A673 (cell line): ENCODE measurements around the gene MRPL40. TPM values are rescaled to one million over a fixed set of nuclear protein-coding genes. Genes with fewer than 3 reads are reported as not detected.

Source experiments
- BruUV-seq: library from RNA; stranded (reverse); fragments of 400-500 nt; replicated peaks from 2 replicates; lab custom pipeline; 2021; lab: Mats Ljungman, UMichigan
- CTCF ChIA-PET: fragments of 300-600 bp; sonication (Branson Sonifier 250); formaldehyde crosslinking; loops from one replicate; lab custom pipeline; 2022; ENCODE audit warnings: antibody characterized with exemption; lab: Charles Lee
- POLR2A ChIA-PET: fragments of 300-600 bp; sonication (Branson Sonifier 250); formaldehyde crosslinking; loops from one replicate; lab custom pipeline; 2022; ENCODE audit warnings: antibody characterized with exemption; ENCODE audit not compliant: low non-redundant PET; lab: Charles Lee
- DNase-seq: peaks from one replicate; pipeline ENCODE4 v3.0.0-alpha.2; 2015; ENCODE audit warnings: low spot score
- H3K27ac ChIP-seq: fragments of 200-600 bp; sonication (generic); 2 replicates; pipeline ENCODE4 v1.5.1; 2016; ENCODE audit warnings: mixed run types, low read depth, mild to moderate bottlenecking, mixed read lengths, antibody characterized with exemption, low read length; ENCODE audit not compliant: poor library complexity, severe bottlenecking
- H3K27me3 ChIP-seq: fragments of 200-600 bp; sonication (generic); replicated peaks from 2 replicates; pipeline ENCODE4 v1.6.1; 2017; ENCODE audit warnings: mixed run types, low read depth, mild to moderate bottlenecking, mixed read lengths, antibody characterized with exemption, low read length; ENCODE audit not compliant: insufficient read depth, poor library complexity
- H3K36me3 ChIP-seq: fragments of 200-600 bp; sonication (generic); 2 replicates; pipeline ENCODE4 v1.6.1; 2016; ENCODE audit warnings: mixed run types, mild to moderate bottlenecking, mixed read lengths, antibody characterized with exemption, low read length; ENCODE audit not compliant: insufficient read depth, poor library complexity, severe bottlenecking
- H3K4me1 ChIP-seq: fragments of 200-600 bp; sonication (generic); 2 replicates; pipeline ENCODE4 v1.6.1; 2017; ENCODE audit warnings: mixed run types, mild to moderate bottlenecking, mixed read lengths, antibody characterized with exemption, low read length; ENCODE audit not compliant: insufficient read depth, poor library complexity, severe bottlenecking
- H3K4me3 ChIP-seq: fragments of 200-600 bp; sonication (generic); 2 replicates; pipeline ENCODE4 v1.5.1; 2016; ENCODE audit warnings: low read depth, mixed run types, mild to moderate bottlenecking, mixed read lengths, low read length; ENCODE audit not compliant: poor library complexity, severe bottlenecking
- H3K9me3 ChIP-seq: fragments of 200-600 bp; sonication (generic); 2 replicates; pipeline ENCODE4 v1.6.1; 2016; ENCODE audit warnings: mixed run types, low read depth, mild to moderate bottlenecking, mixed read lengths, antibody characterized with exemption, low read length; ENCODE audit not compliant: poor library complexity, severe bottlenecking
- EZH2 ChIP-seq: fragments of 200-600 bp; sonication (generic); IDR thresholded peaks from 2 replicates; pipeline ENCODE4 v1.6.1; 2017; ENCODE audit warnings: borderline replicate concordance, low read depth, mild to moderate bottlenecking, mixed read lengths, antibody characterized with exemption, low read length; ENCODE audit not compliant: poor library complexity, severe bottlenecking
- intact Hi-C: fragments of 100-400 bp; cut with micrococcal nuclease; formaldehyde crosslinking; loops from one replicate; pipeline ENCODE4 v1.10.0; 2022; ENCODE audit not compliant: unreplicated experiment
- total RNA-seq: library from RNA; stranded (reverse); gene quantifications from 2 replicates; pipeline ENCODE4 v1.2.3, GENCODE V29; 2021
- TF ChIP-seq, protein P1 (sequence below): fragments of 300-800, 200-600 bp; sonication (generic); conservative IDR thresholded peaks from 2 replicates; pipeline ENCODE4 v1.5.1; 2017; ENCODE audit warnings: low read depth, mild to moderate bottlenecking, antibody characterized with exemption, low read length, moderate library complexity, mixed read lengths

MRPL40 gene
- total RNA-seq, 1 experiment from 2014 or later, result 21.9 TPM

GRCh38 chr22:19464975-19465374 lies 32.6 kb downstream of the MRPL40 start:
- no peak for TF ChIP-seq EZH2
- TF ChIP-seq, protein P1, sequence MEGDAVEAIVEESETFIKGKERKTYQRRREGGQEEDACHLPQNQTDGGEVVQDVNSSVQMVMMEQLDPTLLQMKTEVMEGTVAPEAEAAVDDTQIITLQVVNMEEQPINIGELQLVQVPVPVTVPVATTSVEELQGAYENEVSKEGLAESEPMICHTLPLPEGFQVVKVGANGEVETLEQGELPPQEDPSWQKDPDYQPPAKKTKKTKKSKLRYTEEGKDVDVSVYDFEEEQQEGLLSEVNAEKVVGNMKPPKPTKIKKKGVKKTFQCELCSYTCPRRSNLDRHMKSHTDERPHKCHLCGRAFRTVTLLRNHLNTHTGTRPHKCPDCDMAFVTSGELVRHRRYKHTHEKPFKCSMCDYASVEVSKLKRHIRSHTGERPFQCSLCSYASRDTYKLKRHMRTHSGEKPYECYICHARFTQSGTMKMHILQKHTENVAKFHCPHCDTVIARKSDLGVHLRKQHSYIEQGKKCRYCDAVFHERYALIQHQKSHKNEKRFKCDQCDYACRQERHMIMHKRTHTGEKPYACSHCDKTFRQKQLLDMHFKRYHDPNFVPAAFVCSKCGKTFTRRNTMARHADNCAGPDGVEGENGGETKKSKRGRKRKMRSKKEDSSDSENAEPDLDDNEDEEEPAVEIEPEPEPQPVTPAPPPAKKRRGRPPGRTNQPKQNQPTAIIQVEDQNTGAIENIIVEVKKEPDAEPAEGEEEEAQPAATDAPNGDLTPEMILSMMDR, result no peak
- peaks cover 69% of the 10 kb centered on the region for H3K36me3 ChIP-seq
- CTCF ChIA-PET, result no interaction called here
- POLR2A ChIA-PET, result no interaction called here
- DNase-seq, result no peak
- no peaks in the 10 kb centered on the region for H3K27me3 ChIP-seq
- intact Hi-C loops, result no loop called here
- no peaks in the 10 kb centered on the region for H3K9me3 ChIP-seq
- H3K4me3 ChIP-seq, result no peak overlapping the region
- H3K4me1 ChIP-seq, result no peaks in the 10 kb centered on the region
- no TSS peak for BruUV-seq
- H3K27ac ChIP-seq, result no peak overlapping the region

- intact Hi-C loops, result no loop called here
Observed at GRCh38 chr22:19466126-19466716, 33.9 kb downstream of the MRPL40 start.

GRCh38 chr22:19466848-19467752 lies 34.8 kb downstream of the MRPL40 start:
- intact Hi-C loops, result no loop called here
- no peaks in the 10 kb centered on the region for H3K27me3 ChIP-seq
- no peak overlapping the region for H3K4me3 ChIP-seq
- no peaks in the 10 kb centered on the region for H3K4me1 ChIP-seq
- H3K36me3 ChIP-seq, result peaks cover 82% of the 10 kb centered on the region
- no peaks in the 10 kb centered on the region for H3K9me3 ChIP-seq
- ChIA-PET POLR2A (no interaction called here), CTCF (no interaction called here)
- no peak for DNase-seq
- no peak overlapping the region for H3K27ac ChIP-seq
- TF ChIP-seq, protein P1, result no peak
- no peak for TF ChIP-seq EZH2
- BruUV-seq, result no TSS peak

More at GRCh38 chr22:19466126-19466716, 33.9 kb downstream of the MRPL40 start:
- ChIA-PET CTCF (no interaction called here), POLR2A (no interaction called here)
- Histone ChIP-seq H3K4me3 (no peak overlapping the region), H3K27me3 (no peaks in the 10 kb centered on the region), H3K27ac (no peak overlapping the region), H3K4me1 (no peaks in the 10 kb centered on the region), H3K36me3 (peaks cover 75% of the 10 kb centered on the region), H3K9me3 (no peaks in the 10 kb centered on the region)
- TF ChIP-seq EZH2, result no peak
- TF ChIP-seq, protein P1, result no peak
- DNase-seq, result no peak
- BruUV-seq, result no TSS peak
